Psoas muscle (tissue), 8 donors: ENCODE data around the gene HELZ2. TPM values are rescaled to one million over a fixed set of nuclear protein-coding genes. Genes with fewer than 3 reads are reported as not detected.
A peak's percentile ranks its signal among the peaks of the same experiment; 100 is the strongest.

Experiments
- ATAC-seq, 4 donors: fragments of 200-7000 bp; cut with Tn5 transposase; one replicate each; pipeline ENCODE4 v1.9.1; 2020; ENCODE audit warnings: moderate library complexity in 3 of 4, mild to moderate bottlenecking in 2 of 4
- DNase-seq, 2 donors: peaks; one replicate each; pipeline ENCODE4 v3.0.0-alpha.2; 2020
- H3K27ac ChIP-seq: fragments of 200-600 bp; one replicate; pipeline ENCODE4 v1.8.0; 2022
- H3K27me3 ChIP-seq, 3 donors: fragments of 200-600 bp in 1 of 3; one replicate each; pipeline versions ENCODE4 v1.6.1 to v1.8.0; 2013 to 2022; ENCODE audit warnings: low read length in 2 of 3, mild to moderate bottlenecking in 2 of 3, moderate library complexity in 1 of 3; ENCODE audit not compliant: insufficient read depth in 3 of 3
- H3K36me3 ChIP-seq, 2 donors: fragments of 200-600 bp in 1 of 2; one replicate each; pipeline versions ENCODE4 v1.6.1 to v1.8.0; 2013 to 2022; ENCODE audit warnings: low read depth in 1 of 2, mild to moderate bottlenecking in 1 of 2, moderate library complexity in 1 of 2; ENCODE audit not compliant: insufficient read depth in 1 of 2
- H3K4me1 ChIP-seq: fragments of 200-600 bp; one replicate; pipeline ENCODE4 v1.8.0; 2022
- H3K4me3 ChIP-seq: fragments of 200-600 bp; one replicate; pipeline ENCODE4 v1.8.0; 2022; ENCODE audit warnings: mild to moderate bottlenecking
- H3K9me3 ChIP-seq: fragments of 200-600 bp; one replicate; pipeline ENCODE4 v1.8.0; 2022
- CTCF ChIP-seq: fragments of 200-600 bp; IDR thresholded peaks from one replicate; pipeline ENCODE4 v1.8.0; 2022; ENCODE audit warnings: antibody characterized with exemption
- WGBS, 3 donors: extraction: QIAGEN DNeasy Blood & Tissue Kit; methylation state at CpG; one replicate each; pipeline versions ENCODE4 v1.1.6 to v1.1.7; 2013; 5-methylcytosine and 5-hydroxymethylcytosine counted together
- intact Hi-C, 2 donors: fragments of 100-400 bp; cut with DNase I; formaldehyde crosslinking; loops; one replicate each; pipeline versions ENCODE4 v1.11.0 to v1.14.2; 2022
- polyA plus RNA-seq, 3 donors: library from polyadenylated mRNA; stranded (reverse); fragments of 200-250 nt; gene quantifications; one replicate each; pipeline ENCODE4 v1.2.3, GENCODE V29; 2013
- total RNA-seq, 4 donors: library from RNA; stranded (reverse); fragmentation: NEBNext Ultra II Directional in 2 of 4; extraction: Animal tissue kit (Norgen Biotek cat#: 25700) in 2 of 4; gene quantifications; one replicate each; pipeline versions ENCODE4 v1.2.1 to v1.2.4, GENCODE V29; 2021 to 2023
- donor health status: healthy with polysubstance abuse.
- donor health status: DM: no; HTN: no; CAD: no; lungs with moderate emphysema.
- donor health status: Bipolar disorder and iron deficiency.
- donor health status: healthy.
- donor health status: DM: yes; HTN: yes; CAD: no.
- donor health status: DM: no; HTN: no; CAD: no.
- donor health status: DM: no; HTN: no; CAD: no.
- donor health status: DM: yes; HTN: yes; CAD: no.

HELZ2 gene
- total and polyA plus RNA-seq, 7 donors: 0.82 to 8.0 (median 3.5) TPM

- no peaks in the 10 kb centered on the region for H3K9me3 ChIP-seq
- no peak overlapping the region for H3K27ac ChIP-seq
- no peaks in the 10 kb centered on the region for H3K36me3 ChIP-seq
- no peaks in the 10 kb centered on the region for H3K4me1 ChIP-seq
- peaks cover 0 to 48% (median 13%) of the 10 kb centered on the region in 3 donors for H3K27me3 ChIP-seq
- 66 to 72% (median 69%) methylated on average over 14 of the region's 14 CpGs for WGBS, 3 donors
- no peak for TF ChIP-seq CTCF
- ATAC-seq (no peak), DNase-seq (no peak)
- intact Hi-C loops: no loop called here
- no peak overlapping the region for H3K4me3 ChIP-seq
Measured at GRCh38 chr20:63530788-63531160, 43.3 kb downstream of the HELZ2 start.

- H3K9me3 ChIP-seq: no peaks in the 10 kb centered on the region
- no peaks in the 10 kb centered on the region for H3K4me1 ChIP-seq
- intact Hi-C loops: no loop called here
- H3K27ac ChIP-seq: no peak overlapping the region
- DNase-seq (peak in 1 of 2 donors; percentile 50), ATAC-seq (no peak)
- H3K27me3 ChIP-seq: peaks cover 0 to 44% (median 13%) of the 10 kb centered on the region in 3 donors
- H3K4me3 ChIP-seq: no peak overlapping the region
- no peak for TF ChIP-seq CTCF
- no peaks in the 10 kb centered on the region for H3K36me3 ChIP-seq
- 72 to 75% (median 73%) methylated on average over 36 to 39 of the region's 39 CpGs for WGBS, 3 donors
Measured at GRCh38 chr20:63529861-63530787, 43.9 kb downstream of the HELZ2 start.

GRCh38 chr20:63529180-63529860, 44.7 kb downstream of the HELZ2 start:
- intact Hi-C loops: no loop called here
- Histone ChIP-seq H3K9me3 (no peaks in the 10 kb centered on the region), H3K27me3 (peaks cover 0 to 36% (median 10%) of the 10 kb centered on the region in 3 donors), H3K4me3 (no peak overlapping the region), H3K27ac (no peak overlapping the region), H3K4me1 (no peaks in the 10 kb centered on the region), H3K36me3 (no peaks in the 10 kb centered on the region)
- no peak for TF ChIP-seq CTCF
- 76 to 80% (median 79%) methylated on average over 27 of the region's 27 CpGs for WGBS, 3 donors
- DNase-seq (no peak), ATAC-seq (no peak)

GRCh38 chr20:63527184-63527583, 46.9 kb downstream of the HELZ2 start:
- ATAC-seq (no peak), DNase-seq (no peak)
- TF ChIP-seq CTCF: no peak
- Histone ChIP-seq H3K36me3 (peaks cover 0 to 7% of the 10 kb centered on the region in 2 donors), H3K27ac (no peak overlapping the region), H3K9me3 (no peaks in the 10 kb centered on the region), H3K27me3 (peaks cover 0 to 20% (median 5%) of the 10 kb centered on the region in 3 donors), H3K4me1 (peaks cover 5% of the 10 kb centered on the region), H3K4me3 (no peak overlapping the region)
- 76 to 78% (median 77%) methylated on average over 9 of the region's 9 CpGs for WGBS, 3 donors
- intact Hi-C loops: no loop called here
